T47D (cell line): Measurements from ENCODE around the gene C14orf119.

Experiments
- DNase-seq, 2 experiments: peaks; one replicate each; pipeline versions ENCODE4 v3.0.0 to v3.0.0-alpha.2; 2011 to 2012; ENCODE audit warnings: low read depth in 1 of 2, low spot score in 1 of 2
- JUND ChIP-seq: IDR thresholded peaks from 2 replicates; pipeline ENCODE4 v1.6.1; 2012; ENCODE audit warnings: low read depth
- in situ Hi-C: cut with HindIII; loops from 2 replicates; pipeline ENCODE4 v1.10.0; 2016; ENCODE audit warnings: low sequenced_read_pairs, low pct_unique_long_range_greater_than_20kb

Gene C14orf119

GRCh38 chr14:23148591-23149249 lies 53.4 kb downstream of the C14orf119 start:
- in situ Hi-C loops: no loop called here
- no peak for DNase-seq
- TF ChIP-seq JUND: no peak

- TF ChIP-seq JUND: no peak
- in situ Hi-C loops: no loop called here
- DNase-seq: no peak
Observed at GRCh38 chr14:23149745-23150144, 54.4 kb downstream of the C14orf119 start.
